Prostate gland (tissue), 2 donors: ENCODE results near the gene B4GALT5.

ENCODE experiments used
- POLR2A ChIP-seq: fragments of 450-650 bp; IDR thresholded peaks from one replicate; pipeline ENCODE4 v1.6.1; 2016; ENCODE audit warnings: antibody characterized with exemption, mild to moderate bottlenecking
- TF ChIP-seq, protein P1 (sequence below), 4 experiments: fragments of 200-600 bp in 2 of 4; fragments of 450-650 bp in 2 of 4; sonication (generic) in 2 of 4; IDR thresholded peaks; 1 replicate in 3 of 4; 2 replicates in 1 of 4; pipeline ENCODE4 v1.5.1; 2016 to 2019; ENCODE audit warnings: antibody characterized with exemption in 4 of 4, mild to moderate bottlenecking in 2 of 4, moderate library complexity in 2 of 4

DNA sequence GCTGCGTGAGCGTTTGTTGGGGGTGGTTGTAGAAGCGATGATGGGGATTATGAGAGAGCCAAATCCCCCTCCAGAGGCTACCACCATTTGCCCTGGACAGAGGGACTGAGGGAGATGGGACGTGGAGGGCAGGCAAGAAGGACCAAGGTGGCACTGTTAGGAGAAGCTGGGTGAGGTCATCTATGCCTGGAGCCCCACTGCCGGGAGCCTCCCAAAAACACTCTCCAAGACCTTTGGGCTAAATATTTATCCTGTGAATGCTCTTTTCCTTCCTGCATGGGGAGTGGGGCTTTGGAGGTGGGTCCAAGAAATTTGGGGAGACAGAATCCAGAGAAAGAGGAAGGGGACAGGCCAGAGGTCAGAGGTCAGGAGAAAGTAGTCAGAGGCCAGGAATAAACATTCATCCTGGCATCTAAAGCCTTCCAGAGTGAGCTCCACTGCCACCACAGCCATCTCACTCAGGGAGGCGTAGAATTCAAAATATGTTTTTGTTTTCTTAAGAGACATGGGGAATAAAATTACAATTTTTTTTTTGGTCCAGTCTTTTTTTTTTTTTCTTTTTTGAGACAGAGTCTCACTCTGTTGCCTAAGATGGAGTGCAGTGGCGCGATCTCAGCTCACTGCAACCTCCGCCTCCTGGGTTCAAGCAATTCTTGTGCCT lies 128.0 kb downstream of the B4GALT5 start:
- TF ChIP-seq, protein P1, sequence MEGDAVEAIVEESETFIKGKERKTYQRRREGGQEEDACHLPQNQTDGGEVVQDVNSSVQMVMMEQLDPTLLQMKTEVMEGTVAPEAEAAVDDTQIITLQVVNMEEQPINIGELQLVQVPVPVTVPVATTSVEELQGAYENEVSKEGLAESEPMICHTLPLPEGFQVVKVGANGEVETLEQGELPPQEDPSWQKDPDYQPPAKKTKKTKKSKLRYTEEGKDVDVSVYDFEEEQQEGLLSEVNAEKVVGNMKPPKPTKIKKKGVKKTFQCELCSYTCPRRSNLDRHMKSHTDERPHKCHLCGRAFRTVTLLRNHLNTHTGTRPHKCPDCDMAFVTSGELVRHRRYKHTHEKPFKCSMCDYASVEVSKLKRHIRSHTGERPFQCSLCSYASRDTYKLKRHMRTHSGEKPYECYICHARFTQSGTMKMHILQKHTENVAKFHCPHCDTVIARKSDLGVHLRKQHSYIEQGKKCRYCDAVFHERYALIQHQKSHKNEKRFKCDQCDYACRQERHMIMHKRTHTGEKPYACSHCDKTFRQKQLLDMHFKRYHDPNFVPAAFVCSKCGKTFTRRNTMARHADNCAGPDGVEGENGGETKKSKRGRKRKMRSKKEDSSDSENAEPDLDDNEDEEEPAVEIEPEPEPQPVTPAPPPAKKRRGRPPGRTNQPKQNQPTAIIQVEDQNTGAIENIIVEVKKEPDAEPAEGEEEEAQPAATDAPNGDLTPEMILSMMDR (IDR thresholded peaks at IDR 0.05), result no peak
- no peak for TF ChIP-seq POLR2A
